ENCODE measurements around the gene QRICH2.

Gene QRICH2

DNA sequence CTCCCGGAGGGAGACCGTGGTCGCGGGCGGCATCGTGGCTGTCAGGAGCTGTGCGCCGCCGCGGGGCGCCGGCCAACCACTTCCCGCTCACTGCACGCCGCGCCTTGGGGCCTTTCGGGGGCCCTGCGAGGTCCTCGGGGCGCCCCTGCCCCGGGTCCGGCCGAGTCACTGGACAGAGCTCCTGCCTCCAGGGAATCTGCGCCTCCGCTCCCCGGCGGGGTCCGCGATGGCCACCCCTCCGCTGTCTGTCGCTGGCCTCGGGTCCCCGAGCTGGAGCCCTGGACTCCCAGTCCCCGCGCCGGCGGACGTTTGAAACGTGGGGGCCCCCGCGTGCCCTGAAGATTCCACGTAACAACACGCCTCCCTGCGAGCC lies at the start of gene QRICH2:
Gene QRICH2 (minus strand): TSS at position 311 of the 373 bp plus-strand sequence. CDS start 278 bp downstream, at position 33.
- DNase-seq (ENCODE audit: low read depth) = no peak
- no peak within 1 kb of the TSS for H3K4me3 ChIP-seq (ENCODE audit: low read length)
- TF ChIP-seq, protein P1, sequence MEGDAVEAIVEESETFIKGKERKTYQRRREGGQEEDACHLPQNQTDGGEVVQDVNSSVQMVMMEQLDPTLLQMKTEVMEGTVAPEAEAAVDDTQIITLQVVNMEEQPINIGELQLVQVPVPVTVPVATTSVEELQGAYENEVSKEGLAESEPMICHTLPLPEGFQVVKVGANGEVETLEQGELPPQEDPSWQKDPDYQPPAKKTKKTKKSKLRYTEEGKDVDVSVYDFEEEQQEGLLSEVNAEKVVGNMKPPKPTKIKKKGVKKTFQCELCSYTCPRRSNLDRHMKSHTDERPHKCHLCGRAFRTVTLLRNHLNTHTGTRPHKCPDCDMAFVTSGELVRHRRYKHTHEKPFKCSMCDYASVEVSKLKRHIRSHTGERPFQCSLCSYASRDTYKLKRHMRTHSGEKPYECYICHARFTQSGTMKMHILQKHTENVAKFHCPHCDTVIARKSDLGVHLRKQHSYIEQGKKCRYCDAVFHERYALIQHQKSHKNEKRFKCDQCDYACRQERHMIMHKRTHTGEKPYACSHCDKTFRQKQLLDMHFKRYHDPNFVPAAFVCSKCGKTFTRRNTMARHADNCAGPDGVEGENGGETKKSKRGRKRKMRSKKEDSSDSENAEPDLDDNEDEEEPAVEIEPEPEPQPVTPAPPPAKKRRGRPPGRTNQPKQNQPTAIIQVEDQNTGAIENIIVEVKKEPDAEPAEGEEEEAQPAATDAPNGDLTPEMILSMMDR (conservative IDR thresholded peaks at IDR 0.05; ENCODE audit: low read length) = no peak

DNA sequence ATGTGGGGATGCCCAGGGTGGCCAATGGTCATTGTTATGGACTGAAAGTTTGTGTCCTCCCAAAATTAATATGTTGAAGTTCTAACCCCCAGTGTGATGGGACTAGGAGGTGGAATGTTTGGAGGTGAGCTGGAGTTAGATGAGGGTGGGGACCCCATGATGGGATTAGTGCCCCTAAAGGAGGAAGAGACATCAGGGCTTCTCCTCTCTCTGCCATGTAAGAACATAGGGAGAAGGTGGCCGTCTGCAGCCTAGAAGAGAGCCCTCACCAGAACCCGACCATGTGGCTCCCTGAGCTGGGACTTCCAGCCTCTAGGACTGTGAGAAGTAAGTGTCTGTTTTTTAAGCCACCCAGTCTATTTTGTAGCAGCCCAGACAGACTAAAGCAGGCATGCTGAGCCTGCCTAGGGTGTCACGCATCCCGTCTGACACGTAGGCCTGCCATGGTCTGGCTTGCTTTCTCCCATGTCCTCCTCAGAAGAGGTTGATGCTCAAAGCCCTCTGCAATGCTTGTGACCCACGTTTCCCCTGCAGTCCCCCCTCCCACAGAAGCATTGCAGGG lies 49.6 kb upstream of the QRICH2 start:
- TF ChIP-seq, protein P1 (conservative IDR thresholded peaks at IDR 0.05; ENCODE audit: low read length) = no peak
- DNase-seq (ENCODE audit: low read depth) = no peak
- H3K4me3 ChIP-seq (ENCODE audit: low read length) = no peak overlapping the region

DNA sequence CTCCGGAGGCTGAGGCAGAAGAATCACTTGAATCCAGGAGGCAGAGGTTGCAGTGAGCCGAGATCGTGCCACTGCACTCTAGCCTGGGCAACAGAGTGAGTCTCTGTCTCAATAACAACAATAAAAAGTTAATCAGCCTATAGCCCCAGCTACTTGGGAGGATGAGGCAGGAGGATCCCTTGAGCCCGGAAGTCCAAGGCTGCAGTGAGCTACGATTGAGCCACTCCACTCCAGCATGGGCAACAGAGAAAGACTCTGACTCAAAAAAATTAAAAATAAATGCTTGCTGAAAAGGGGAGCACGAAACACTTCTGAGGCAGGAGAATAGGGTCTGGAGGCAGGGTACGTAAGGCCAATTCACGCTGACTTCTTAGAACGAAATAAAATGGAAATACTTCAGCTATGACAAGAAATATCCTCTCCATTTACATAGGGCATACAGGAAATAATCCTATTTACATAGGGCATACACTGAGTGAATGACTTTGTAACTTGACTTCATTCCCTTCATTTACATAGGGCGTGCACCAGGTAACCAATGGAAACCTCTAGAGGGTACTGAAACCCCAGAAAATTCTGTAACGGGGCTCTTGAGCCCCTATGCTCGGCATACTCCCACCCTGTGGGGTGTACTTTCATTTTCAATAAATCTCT lies 48.9 kb upstream of the QRICH2 start:
- DNase-seq (ENCODE audit: low read depth) = no peak
- TF ChIP-seq, protein P1 (conservative IDR thresholded peaks at IDR 0.05; ENCODE audit: low read length) = no peak
- H3K4me3 ChIP-seq (ENCODE audit: low read length) = no peak overlapping the region

- no peak for DNase-seq (ENCODE audit: low read depth)
- TF ChIP-seq, protein P1 (conservative IDR thresholded peaks at IDR 0.05; ENCODE audit: low read length) = no peak
- H3K4me3 ChIP-seq (ENCODE audit: low read length) = no peak overlapping the region
Measured at GRCh38 chr17:76354747-76355310, 46.8 kb upstream of the QRICH2 start.

DNA sequence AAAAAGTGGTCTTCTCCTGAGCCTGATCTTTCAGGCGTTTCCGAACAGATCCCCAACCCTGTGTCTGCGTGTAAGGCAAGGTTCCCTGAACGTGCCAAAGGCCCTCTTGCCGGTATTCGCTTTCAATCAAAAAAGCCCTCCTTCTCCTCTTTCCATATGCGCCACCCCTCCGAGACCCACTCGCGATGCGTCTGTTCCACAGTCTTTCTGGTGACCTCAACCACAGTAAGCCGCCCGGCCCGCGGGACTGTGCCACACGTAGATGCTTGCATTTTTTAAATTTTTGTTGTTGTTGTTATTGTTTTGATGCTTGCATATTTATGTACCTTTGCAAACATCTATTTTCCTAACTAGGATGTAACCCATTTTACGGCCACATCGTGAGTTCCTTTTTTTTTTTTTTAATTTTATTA lies 46.2 kb upstream of the QRICH2 start:
- no peak for DNase-seq (ENCODE audit: low read depth)
- peak overlapping the region; percentile 82 for H3K4me3 ChIP-seq (ENCODE audit: low read length)
- TF ChIP-seq, protein P1 (conservative IDR thresholded peaks at IDR 0.05; ENCODE audit: low read length) = no peak

DNA sequence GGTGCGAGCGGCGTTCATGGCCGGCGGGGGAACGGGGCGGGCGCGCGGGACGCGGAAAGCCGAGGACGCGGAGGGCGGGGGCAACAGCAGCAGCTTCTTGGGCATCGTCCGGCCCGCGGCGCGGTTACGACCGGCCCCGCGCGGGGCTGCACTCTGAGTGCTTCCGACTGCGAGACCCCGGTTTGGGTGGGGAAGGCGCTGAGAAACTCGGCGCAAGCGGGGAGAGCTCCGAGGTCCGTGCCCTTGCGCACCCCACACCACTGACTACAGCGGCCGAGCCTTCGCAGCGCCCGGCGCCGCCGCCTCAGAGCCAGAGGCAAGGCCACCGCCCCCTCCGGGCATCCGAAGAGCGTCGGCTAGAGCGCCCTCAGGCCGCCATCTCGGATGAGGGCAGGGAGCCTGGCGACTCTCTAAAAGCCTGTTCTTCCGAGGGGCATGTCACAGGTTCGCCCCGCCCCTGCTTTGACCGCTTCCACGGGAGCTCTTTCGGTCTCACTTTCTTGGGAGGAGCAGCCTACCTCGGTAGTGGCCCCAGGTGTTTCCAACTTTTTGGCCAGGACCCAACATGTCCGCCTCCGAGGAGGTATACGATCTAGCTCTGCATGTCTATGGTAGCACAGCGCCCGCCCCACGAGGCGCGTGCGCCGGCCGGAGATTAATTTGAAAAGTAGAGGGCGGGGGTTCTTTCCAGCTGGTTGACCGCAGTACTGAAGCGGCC lies 45.7 kb upstream of the QRICH2 start, which contains the start of gene PRPSAP1:
Gene PRPSAP1 (minus strand): TSS at position 318 of the 718 bp plus-strand sequence. CDS start 213 bp downstream, at position 105.
- TF ChIP-seq, protein P1 (conservative IDR thresholded peaks at IDR 0.05; ENCODE audit: low read length) = peak; percentile 48
- peak within 1 kb of the TSS; percentile 82 for H3K4me3 ChIP-seq (ENCODE audit: low read length)

More for the DNA sequence above, 45.7 kb upstream of the QRICH2 start, which contains the start of gene PRPSAP1:
- DNase-seq (ENCODE audit: low read depth) = peak; percentile 90
